Body of pancreas (tissue), 4 donors: ENCODE results near the gene LHX3. TPM values are rescaled to one million over a fixed set of nuclear protein-coding genes. Genes with fewer than 3 reads are reported as not detected.

ENCODE experiments used
- ATAC-seq: fragments of 150-250 bp; one replicate; pipeline ENCODE4 v1.9.1; 2016
- DNase-seq, 4 donors: peaks; one replicate each; pipeline ENCODE4 v3.0.0-alpha.2; 2019
- H3K27ac ChIP-seq, 4 donors: fragments of 200-600 bp; sonication (generic); 1 replicate in 3 of 4; 2 replicates in 1 of 4; pipeline versions ENCODE4 v1.5.1 to v1.6.1; 2016 to 2019; ENCODE audit warnings: mild to moderate bottlenecking in 1 of 4, mixed read lengths in 1 of 4, moderate library complexity in 1 of 4
- H3K27me3 ChIP-seq, 2 donors: fragments of 200-600 bp; sonication (generic); one replicate each; pipeline ENCODE4 v1.6.0; 2016; ENCODE audit warnings: mild to moderate bottlenecking in 1 of 2
- H3K36me3 ChIP-seq, 2 donors: fragments of 200-600 bp; sonication (generic); replicated peaks in 1 of 2; 2 replicates each; pipeline ENCODE4 v1.5.1; 2016; ENCODE audit warnings: low read depth in 2 of 2; ENCODE audit not compliant: insufficient read depth in 1 of 2
- H3K4me1 ChIP-seq: fragments of 200-600 bp; sonication (generic); one replicate; pipeline ENCODE4 v1.6.0; 2016
- H3K4me3 ChIP-seq, 2 donors: fragments of 200-600 bp; sonication (generic); 1 replicate in 1 of 2; 2 replicates in 1 of 2; pipeline ENCODE4 v1.5.1; 2016 to 2019
- H3K9me3 ChIP-seq, 3 donors: fragments of 200-600 bp; sonication (generic); 1 replicate in 2 of 3; 2 replicates in 1 of 3; pipeline ENCODE4 v1.5.1; 2016
- CTCF ChIP-seq, 7 experiments: fragments of 450-650 bp in 4 of 7; fragments of 200-600 bp in 3 of 7; sonication (generic) in 3 of 7; IDR thresholded peaks; one replicate each; pipeline ENCODE4 v1.5.1; 2016 to 2019; ENCODE audit warnings: antibody characterized with exemption in 7 of 7
- POLR2A ChIP-seq, 3 donors: fragments of 450-650 bp; IDR thresholded peaks; one replicate each; pipeline ENCODE4 v1.6.1; 2016; ENCODE audit warnings: antibody characterized with exemption in 3 of 3, mild to moderate bottlenecking in 2 of 3
- WGBS, 2 donors: methylation state at CpG; one replicate each; pipeline ENCODE4 v1.1.5; 2017; 5-methylcytosine and 5-hydroxymethylcytosine counted together
- intact Hi-C: fragments of 100-400 bp; cut with DNase I; formaldehyde crosslinking; loops from one replicate; pipeline ENCODE4 v1.15.1; 2023
- total RNA-seq, 2 donors: library from RNA; depleted of rRNA; stranded (reverse); fragments of >200 nt; gene quantifications; one replicate each; pipeline ENCODE4 v1.1.0, GENCODE V29; 2016

Gene LHX3
- total RNA-seq, 2 donors from 2014 or later = not detected

- TF ChIP-seq CTCF (IDR thresholded peaks at IDR 0.05) (no peak), POLR2A (IDR thresholded peaks at IDR 0.05) (no peak)
- H3K4me3 ChIP-seq = no peak overlapping the region
- no peaks in the 10 kb centered on the region for H3K9me3 ChIP-seq
- peaks cover 0 to 7% of the 10 kb centered on the region in 2 donors for H3K27me3 ChIP-seq
- ATAC-seq (no peak), DNase-seq (no peak)
- 81 to 91% methylated on average over 15 to 18 of the region's 18 CpGs for WGBS, 2 donors
- no peak overlapping the region for H3K27ac ChIP-seq
- H3K36me3 ChIP-seq = no peaks in the 10 kb centered on the region
- intact Hi-C loops = no loop called here
- H3K4me1 ChIP-seq = no peaks in the 10 kb centered on the region
Observed at GRCh38 chr9:136187197-136187596, 17.7 kb downstream of the LHX3 start.

DNA sequence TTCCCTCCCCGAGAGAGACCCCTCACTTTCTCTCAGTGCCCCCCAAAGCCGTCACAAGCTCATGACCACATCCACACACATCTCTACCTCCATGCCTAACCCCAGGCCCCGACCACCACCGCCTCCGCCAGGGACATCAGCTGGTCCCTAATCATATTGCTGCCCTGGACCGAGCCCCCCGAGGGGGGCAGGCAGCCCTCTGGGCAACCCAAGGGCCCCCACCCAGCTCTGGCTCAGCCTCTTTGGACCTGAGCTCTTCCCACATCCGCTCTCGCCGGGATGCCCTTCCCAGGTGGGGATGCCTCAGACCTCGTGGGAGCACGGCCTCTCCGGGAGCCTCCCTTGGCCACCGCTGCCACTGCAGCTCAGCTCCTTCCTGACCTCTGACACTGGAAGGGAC lies 18.5 kb downstream of the LHX3 start:
- TF ChIP-seq CTCF (IDR thresholded peaks at IDR 0.05) = no peak
- TF ChIP-seq POLR2A (IDR thresholded peaks at IDR 0.05) = no peak
- H3K27me3 ChIP-seq = no peaks in the 10 kb centered on the region
- no peak overlapping the region for H3K4me3 ChIP-seq
- H3K4me1 ChIP-seq = no peaks in the 10 kb centered on the region
- WGBS, 2 donors = 50 to 59% methylated on average over 13 to 14 of the region's 14 CpGs
- no peak overlapping the region for H3K27ac ChIP-seq
- no peak for ATAC-seq
- intact Hi-C loops = no loop called here
- no peaks in the 10 kb centered on the region for H3K9me3 ChIP-seq
- no peak for DNase-seq
- no peaks in the 10 kb centered on the region for H3K36me3 ChIP-seq

GRCh38 chr9:136185596-136186366 lies 19.1 kb downstream of the LHX3 start:
- intact Hi-C loops = no loop called here
- no peaks in the 10 kb centered on the region for H3K27me3 ChIP-seq
- ATAC-seq (no peak), DNase-seq (no peak)
- no peaks in the 10 kb centered on the region for H3K36me3 ChIP-seq
- TF ChIP-seq POLR2A (IDR thresholded peaks at IDR 0.05) (no peak), CTCF (IDR thresholded peaks at IDR 0.05) (no peak)
- H3K4me1 ChIP-seq = no peaks in the 10 kb centered on the region
- no peaks in the 10 kb centered on the region for H3K9me3 ChIP-seq
- no peak overlapping the region for H3K4me3 ChIP-seq
- H3K27ac ChIP-seq = no peak overlapping the region
- WGBS, 2 donors = 57% methylated on average over 16 to 19 of the region's 32 CpGs

DNA sequence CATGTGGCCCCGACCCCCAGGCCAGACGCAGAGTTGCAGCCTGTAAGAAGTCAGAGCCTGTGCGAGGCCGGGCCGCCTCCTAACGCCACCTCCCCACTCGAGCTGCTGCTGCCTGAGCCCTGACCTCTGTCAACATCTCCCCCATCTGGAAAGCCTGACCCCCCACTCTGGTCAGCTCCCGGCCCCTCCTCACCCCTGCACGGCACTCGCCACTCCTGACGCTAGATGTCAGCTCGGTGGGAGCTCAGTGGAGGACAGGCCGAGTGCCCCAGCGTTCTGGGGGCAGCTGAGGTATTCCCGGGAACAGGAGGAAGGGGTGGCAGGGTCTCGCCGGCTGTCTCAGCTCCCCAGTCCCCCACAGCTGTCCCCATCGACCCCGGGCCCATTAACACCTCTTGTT lies 19.9 kb downstream of the LHX3 start:
- H3K9me3 ChIP-seq = no peaks in the 10 kb centered on the region
- DNase-seq = no peak
- H3K27ac ChIP-seq = no peak overlapping the region
- no peak overlapping the region for H3K4me3 ChIP-seq
- 19 to 34% methylated on average over 6 to 18 of the region's 19 CpGs for WGBS, 2 donors
- TF ChIP-seq POLR2A (IDR thresholded peaks at IDR 0.05) (no peak), CTCF (IDR thresholded peaks at IDR 0.05) (no peak)
- ATAC-seq = no peak
- H3K4me1 ChIP-seq = no peaks in the 10 kb centered on the region
- intact Hi-C loops = no loop called here
- H3K36me3 ChIP-seq = no peaks in the 10 kb centered on the region
- no peaks in the 10 kb centered on the region for H3K27me3 ChIP-seq

GRCh38 chr9:136182850-136183422 lies 22.0 kb downstream of the LHX3 start:
- DNase-seq (no peak), ATAC-seq (no peak)
- no peak overlapping the region for H3K27ac ChIP-seq
- no peaks in the 10 kb centered on the region for H3K27me3 ChIP-seq
- no peaks in the 10 kb centered on the region for H3K4me1 ChIP-seq
- WGBS, 2 donors = 74 to 93% methylated on average over 6 to 15 of the region's 18 CpGs
- intact Hi-C loops = no loop called here
- H3K9me3 ChIP-seq = no peaks in the 10 kb centered on the region
- no peak overlapping the region for H3K4me3 ChIP-seq
- TF ChIP-seq CTCF (IDR thresholded peaks at IDR 0.05) (no peak), POLR2A (IDR thresholded peaks at IDR 0.05) (no peak)
- H3K36me3 ChIP-seq = no peaks in the 10 kb centered on the region
